T-cell (primary cell): ENCODE data around the gene CPLX3. TPM values are rescaled to one million over a fixed set of nuclear protein-coding genes. Genes with fewer than 3 reads are reported as not detected.
A peak's percentile ranks its signal among the peaks of the same experiment; 100 is the strongest.

ENCODE experiments used
- ATAC-seq, 4 experiments: fragments of 200-7000 bp in 3 of 4; fragments of 150-1000 bp in 1 of 4; cut with Tn5 transposase; replicated peaks in 1 of 4; 1 replicate in 3 of 4; 2 replicates in 1 of 4; pipeline ENCODE4 v1.10.0; 2021; ENCODE audit warnings: moderate library complexity in 3 of 4, mild to moderate bottlenecking in 2 of 4, moderate number of reproducible peaks in 1 of 4
- CTCF ChIA-PET, 2 donors: fragments of 300-600 bp; sonication (Branson Sonifier 250); formaldehyde crosslinking; loops; one replicate each; lab custom pipeline; 2022; ENCODE audit warnings: antibody characterized with exemption in 2 of 2; lab: Charles Lee
- POLR2A ChIA-PET, 2 donors: fragments of 300-600 bp; sonication (Branson Sonifier 250); formaldehyde crosslinking; loops; one replicate each; lab custom pipeline; 2022; ENCODE audit warnings: antibody characterized with exemption in 2 of 2; lab: Charles Lee
- DNase-seq, 35 experiments: peaks; one replicate each; pipeline versions ENCODE4 v3.0.0 to v3.0.0-alpha.2; 2013 to 2023
- H3K27ac ChIP-seq: one replicate; pipeline ENCODE4 v1.5.1; 2013; ENCODE audit warnings: low read length
- H3K27me3 ChIP-seq, 2 experiments: replicated peaks in 1 of 2; 1 replicate in 1 of 2; 2 replicates in 1 of 2; pipeline versions ENCODE4 v1.6.1 to v1.7.0; 2013; ENCODE audit warnings: low read length in 1 of 2, mixed read lengths in 1 of 2; ENCODE audit not compliant: control insufficient read depth in 2 of 2, insufficient read depth in 2 of 2; ENCODE audit errors: extremely low read depth in 1 of 2
- H3K36me3 ChIP-seq, 2 donors: 1 replicate in 1 of 2; 2 replicates in 1 of 2; pipeline versions ENCODE4 v1.6.1 to v1.7.0; 2013; ENCODE audit warnings: low read length in 1 of 2; ENCODE audit not compliant: control insufficient read depth in 2 of 2, insufficient read depth in 1 of 2; ENCODE audit errors: extremely low read depth in 1 of 2
- H3K4me1 ChIP-seq, 2 experiments: 1 replicate in 1 of 2; 2 replicates in 1 of 2; pipeline versions ENCODE4 v1.6.1 to v1.7.0; 2013; ENCODE audit warnings: low read length in 2 of 2, mixed read lengths in 1 of 2; ENCODE audit not compliant: insufficient read depth in 2 of 2, control insufficient read depth in 1 of 2; ENCODE audit errors: extremely low read depth in 1 of 2
- H3K4me3 ChIP-seq, 2 donors: 1 replicate in 1 of 2; 2 replicates in 1 of 2; pipeline versions ENCODE4 v1.5.1 to v1.7.0; 2013; ENCODE audit warnings: mild to moderate bottlenecking in 2 of 2, low read length in 1 of 2, moderate library complexity in 1 of 2; ENCODE audit not compliant: control insufficient read depth in 1 of 2; ENCODE audit errors: extremely low read depth in 1 of 2
- H3K9me3 ChIP-seq: 2 replicates; pipeline ENCODE4 v1.7.0; 2013
- H3K27ac Mint-ChIP-seq, 2 donors: one replicate each; pipeline ENCODE4 v1.8.0; 2020 to 2021; ENCODE audit warnings: mild to moderate bottlenecking in 2 of 2, mixed read lengths in 2 of 2
- H3K27me3 Mint-ChIP-seq, 2 donors: one replicate each; pipeline ENCODE4 v1.8.0; 2021 to 2022; ENCODE audit warnings: mixed read lengths in 2 of 2
- H3K36me3 Mint-ChIP-seq: one replicate; pipeline ENCODE4 v1.8.0; 2021; ENCODE audit warnings: mixed read lengths
- H3K4me1 Mint-ChIP-seq, 3 donors: one replicate each; pipeline ENCODE4 v1.8.0; 2020 to 2022; ENCODE audit warnings: mixed read lengths in 3 of 3, mild to moderate bottlenecking in 1 of 3
- H3K4me3 Mint-ChIP-seq, 3 donors: one replicate each; pipeline ENCODE4 v1.8.0; 2020 to 2022; ENCODE audit warnings: mild to moderate bottlenecking in 3 of 3, mixed read lengths in 3 of 3, moderate library complexity in 3 of 3
- H3K9me3 Mint-ChIP-seq, 3 donors: one replicate each; pipeline ENCODE4 v1.8.0; 2020 to 2022; ENCODE audit warnings: mixed read lengths in 3 of 3
- WGBS: methylation state at CpG from one replicate; pipeline ENCODE4 v1.1.5; 2013; ENCODE audit warnings: missing lambda C conversion rate; ENCODE audit not compliant: insufficient coverage; 5-methylcytosine and 5-hydroxymethylcytosine counted together
- total RNA-seq, 35 experiments: library from RNA in 6 of 35; stranded (reverse) in 6 of 35; fragments of 120-200 nt in 1 of 35; gene quantifications; one replicate each; pipeline versions ENCODE4 v1.2.1 to v1.2.4 and lab custom pipeline; 2013 to 2026

The CPLX3 gene
- total RNA-seq, 5 donors from 2014 or later (not counting 1 experiment from before 2014, with no cell fraction given), result 0.16 to 0.50 (median 0.26) TPM; not detected in 2

DNA sequence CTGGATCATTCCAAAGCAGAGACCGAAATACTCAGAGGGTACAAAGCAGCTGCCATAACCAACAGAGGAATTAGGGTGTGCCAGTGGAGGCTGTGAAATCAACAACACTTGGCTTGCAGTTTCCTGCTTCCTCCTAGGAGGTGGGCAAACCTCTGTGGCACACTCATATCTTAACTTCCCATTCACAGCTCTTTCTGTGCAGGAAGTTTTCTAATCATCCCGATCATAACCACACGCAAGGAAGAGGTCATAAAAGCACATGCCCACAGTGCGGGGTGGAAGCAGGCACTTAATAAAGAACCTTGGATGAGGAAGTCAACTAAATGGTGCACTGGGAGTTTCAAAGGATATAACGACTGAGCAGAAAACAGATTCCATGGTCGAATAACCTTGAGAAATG lies 41.6 kb downstream of the CPLX3 start:
- no peaks in the 10 kb centered on the region for H3K27me3 ChIP-seq
- Mint-ChIP-seq H3K27me3 (no peaks in the 10 kb centered on the region), H3K36me3 (peaks cover 22% of the 10 kb centered on the region), H3K9me3 (no peaks in the 10 kb centered on the region), H3K27ac (peak overlapping the region; percentile 85 to 94), H3K4me3 (peak overlapping the region; percentile 11 to 99 (median 68)), H3K4me1 (peaks cover 88 to 93% (median 89%) of the 10 kb centered on the region in 3 donors)
- peak overlapping the region; percentile 4 to 10 for H3K4me3 ChIP-seq
- POLR2A ChIA-PET, result interaction anchor here in 1 of 2 donors (0.6 kb wide), 1 partner anchor 16 kb away, joined by 3 read pairs; no protein-coding TSS in a partner anchor
- peaks cover 0 to 16% of the 10 kb centered on the region in 2 donors for H3K36me3 ChIP-seq
- DNase-seq, result no peak
- CTCF ChIA-PET, result interaction anchor here in 1 of 2 donors (1.1 to 3.2 kb wide), 2 partner anchors 10 to 34 kb away, joined by 4 to 11 read pairs; no protein-coding TSS in a partner anchor
- H3K4me1 ChIP-seq, result peaks cover 46 to 88% of the 10 kb centered on the region in 2 experiments
- peak in 1 of 4 experiments; percentile 14 for ATAC-seq
- H3K27ac ChIP-seq, result peak overlapping the region; percentile 66
- WGBS, result 0% methylated on average over 1 of the region's 6 CpGs
- no peaks in the 10 kb centered on the region for H3K9me3 ChIP-seq

DNA sequence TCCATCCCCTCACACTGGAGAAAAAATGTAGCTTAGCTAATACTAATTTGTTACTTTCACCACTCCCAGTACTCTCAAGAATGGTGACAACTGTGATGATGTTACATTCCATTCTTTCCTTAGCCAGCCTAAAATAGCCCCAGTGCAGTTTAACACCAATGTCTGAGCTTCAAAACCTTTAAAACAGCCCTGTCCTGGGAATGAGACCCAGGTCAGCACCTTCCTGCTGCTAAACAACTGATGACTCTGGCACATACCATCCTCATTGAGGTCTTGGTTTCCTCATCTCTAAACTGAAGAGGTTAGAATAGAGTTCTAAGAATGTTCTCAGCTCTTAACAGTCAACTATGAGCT lies 42.9 kb downstream of the CPLX3 start:
- no peak overlapping the region for H3K4me3 ChIP-seq

DNA sequence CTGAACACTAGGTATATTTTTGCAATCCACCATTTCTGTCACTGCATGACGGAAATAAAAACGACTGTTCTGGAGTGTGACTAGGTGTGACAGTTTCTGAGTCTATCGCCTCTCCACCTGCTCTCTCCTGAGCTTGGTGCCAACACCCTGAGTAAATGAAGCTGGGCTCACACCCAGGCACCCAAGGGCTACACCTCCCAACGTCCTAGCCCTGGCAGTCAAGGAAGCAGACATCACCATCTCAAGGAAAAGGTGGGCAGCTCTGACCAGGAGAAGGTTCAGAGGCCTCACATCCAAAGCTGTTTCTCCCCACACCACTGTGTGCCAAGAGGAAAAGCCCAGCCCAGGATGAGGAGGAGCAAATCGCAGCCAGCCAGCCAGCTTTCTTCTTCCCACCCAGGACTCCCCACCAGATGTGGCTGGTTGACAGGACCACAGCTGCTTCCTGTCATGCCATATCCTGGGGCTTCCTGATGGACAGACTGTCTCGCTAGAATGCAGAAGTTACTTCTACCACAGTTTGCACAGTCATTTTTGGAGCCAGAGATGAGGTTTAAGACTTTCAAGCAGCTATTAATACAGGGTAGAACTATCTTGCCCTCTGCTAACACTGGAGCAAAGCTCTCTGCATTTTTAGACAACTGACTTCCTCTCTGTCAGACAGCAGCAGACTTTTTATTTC lies 43.4 kb downstream of the CPLX3 start:
- Mint-ChIP-seq H3K4me3 (peak overlapping the region; percentile 73 to 99 (median 97)), H3K9me3 (no peaks in the 10 kb centered on the region), H3K27ac (peak overlapping the region; percentile 90), H3K27me3 (no peaks in the 10 kb centered on the region), H3K36me3 (peaks cover 18% of the 10 kb centered on the region), H3K4me1 (peaks cover 75 to 82% (median 82%) of the 10 kb centered on the region in 3 donors)
- ATAC-seq, result no peak
- ChIA-PET POLR2A (interaction anchor here (0.6 to 0.7 kb wide), 6 partner anchors 8 to 137 kb away, joined by 3 to 12 read pairs (median 4); no protein-coding TSS in a partner anchor), CTCF (interaction anchor here (0.6 to 3.2 kb wide), 12 partner anchors 12 to 986 kb away, joined by 3 to 15 read pairs (median 4); partner anchors contain the start of genes FAM219B (in 1 of the 2) and SNUPN (in 1 of the 2))
- Histone ChIP-seq H3K36me3 (peaks cover 0 to 14% of the 10 kb centered on the region in 2 donors), H3K4me3 (peak overlapping the region in 1 of 2 donors; percentile 45), H3K27ac (peak overlapping the region; percentile 58), H3K4me1 (peaks cover 42 to 84% of the 10 kb centered on the region in 2 experiments), H3K27me3 (no peaks in the 10 kb centered on the region), H3K9me3 (no peaks in the 10 kb centered on the region)
- peak in 2 of 35 experiments; percentile 36 to 38 for DNase-seq
- WGBS, result 6% methylated on average over 2 of the region's 6 CpGs

More for the DNA sequence above, 42.9 kb downstream of the CPLX3 start:
- ATAC-seq (no peak), DNase-seq (no peak)
- ChIA-PET POLR2A (interaction anchor here (0.6 to 0.7 kb wide), 8 partner anchors 8 to 136 kb away, joined by 3 to 12 read pairs (median 4); no protein-coding TSS in a partner anchor), CTCF (interaction anchor here (0.6 to 3.2 kb wide), 12 partner anchors 11 to 986 kb away, joined by 3 to 15 read pairs (median 4); partner anchors contain the start of genes FAM219B (in 1 of the 2) and SNUPN (in 1 of the 2))
- peaks cover 80 to 86% (median 85%) of the 10 kb centered on the region in 3 donors for H3K4me1 Mint-ChIP-seq
- peak overlapping the region; percentile 90 for H3K27ac Mint-ChIP-seq
- peaks cover 21% of the 10 kb centered on the region for H3K36me3 Mint-ChIP-seq
- peak overlapping the region; percentile 73 to 99 (median 97) for H3K4me3 Mint-ChIP-seq
- H3K27me3 ChIP-seq, result no peaks in the 10 kb centered on the region
- H3K36me3 ChIP-seq, result peaks cover 0 to 14% of the 10 kb centered on the region in 2 donors
- H3K9me3 Mint-ChIP-seq, result no peaks in the 10 kb centered on the region
- no peaks in the 10 kb centered on the region for H3K27me3 Mint-ChIP-seq
- H3K27ac ChIP-seq, result peak overlapping the region; percentile 58
- no peaks in the 10 kb centered on the region for H3K9me3 ChIP-seq
- peaks cover 45 to 84% of the 10 kb centered on the region in 2 experiments for H3K4me1 ChIP-seq

DNA sequence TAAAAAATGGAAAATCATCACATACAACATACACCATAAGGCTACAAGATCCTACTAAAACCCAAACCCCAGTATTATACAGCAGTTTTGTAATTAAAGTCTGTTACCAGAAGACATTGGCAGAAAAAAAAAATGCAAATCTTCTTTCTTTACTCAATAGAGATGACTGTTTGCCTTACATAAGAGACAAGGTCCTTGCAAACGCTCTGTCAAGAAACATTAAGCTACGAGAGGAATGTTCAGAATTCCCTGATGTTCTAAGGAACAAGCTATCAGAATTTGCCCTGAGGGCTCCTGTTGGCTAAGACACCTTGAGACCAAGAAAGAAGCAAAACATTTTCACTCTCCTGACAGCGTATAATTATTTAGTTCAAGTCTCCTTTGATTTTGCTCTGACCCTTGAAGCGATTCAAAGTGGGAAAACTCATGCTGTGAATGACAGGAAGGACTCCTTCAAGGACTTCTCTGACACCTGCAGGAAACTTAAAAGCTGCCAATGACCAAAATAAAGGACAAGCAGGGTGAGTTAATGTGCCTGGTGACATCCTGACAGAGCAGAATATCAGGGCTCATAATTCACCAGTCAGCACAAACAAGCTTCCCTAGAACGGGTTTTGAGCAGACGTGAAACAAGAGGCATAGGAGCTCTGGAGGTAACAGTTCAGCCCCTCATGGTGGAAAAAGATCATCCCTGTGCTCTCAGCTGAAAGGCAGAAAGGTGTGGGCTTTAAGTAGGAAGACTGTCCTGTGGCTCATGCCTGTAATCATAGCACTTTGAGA lies 44.2 kb downstream of the CPLX3 start:
- 14% methylated on average over 3 of the region's 6 CpGs for WGBS

DNA sequence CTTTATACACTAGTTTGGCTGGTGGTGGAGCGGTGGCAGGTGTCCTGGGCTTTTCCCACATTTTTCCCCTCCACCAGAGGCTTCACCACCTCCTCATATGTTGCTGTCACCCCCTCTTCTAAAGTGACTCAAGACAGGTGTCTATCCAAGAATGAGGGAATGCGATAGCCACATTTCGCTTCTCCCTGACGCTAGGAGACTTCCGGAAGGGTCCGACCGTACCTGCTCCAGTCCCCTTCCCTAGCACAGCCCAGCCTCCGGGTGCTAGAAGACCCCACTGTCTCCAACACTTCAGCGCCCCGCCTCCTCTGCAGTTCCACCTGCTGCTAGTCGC lies 46.2 kb downstream of the CPLX3 start:
- ATAC-seq (no peak), DNase-seq (no peak)
- H3K4me1 Mint-ChIP-seq, result peaks cover 55 to 58% (median 56%) of the 10 kb centered on the region in 3 donors
- ChIA-PET POLR2A (interaction anchor here in 1 of 2 donors (0.6 kb wide), 1 partner anchor 461 kb away, joined by 3 read pairs; no protein-coding TSS in a partner anchor), CTCF (interaction anchor here in 1 of 2 donors (0.6 to 2.2 kb wide), 2 partner anchors 22 to 29 kb away, joined by 3 to 8 read pairs; no protein-coding TSS in a partner anchor)
- H3K4me3 ChIP-seq, result peak overlapping the region; percentile 91 to 99
- H3K36me3 ChIP-seq, result peaks cover 0 to 7% of the 10 kb centered on the region in 2 donors
- H3K4me3 Mint-ChIP-seq, result peak overlapping the region; percentile 97 to 99 (median 99)
- H3K27ac ChIP-seq, result peak overlapping the region; percentile 98
- no peaks in the 10 kb centered on the region for H3K27me3 ChIP-seq
- no peaks in the 10 kb centered on the region for H3K9me3 Mint-ChIP-seq
- no peaks in the 10 kb centered on the region for H3K9me3 ChIP-seq
- H3K4me1 ChIP-seq, result peaks cover 31 to 59% of the 10 kb centered on the region in 2 experiments
- no peaks in the 10 kb centered on the region for H3K27me3 Mint-ChIP-seq
- peaks cover 13% of the 10 kb centered on the region for H3K36me3 Mint-ChIP-seq
- WGBS, result 0% methylated on average over 7 of the region's 11 CpGs
- H3K27ac Mint-ChIP-seq, result peak overlapping the region; percentile 93 to 95

More for the DNA sequence above, 44.2 kb downstream of the CPLX3 start:
- Mint-ChIP-seq H3K27ac (peak overlapping the region; percentile 90), H3K27me3 (no peaks in the 10 kb centered on the region), H3K4me3 (peak overlapping the region; percentile 73 to 99 (median 97)), H3K36me3 (peaks cover 18% of the 10 kb centered on the region), H3K9me3 (no peaks in the 10 kb centered on the region), H3K4me1 (peaks cover 68 to 76% (median 75%) of the 10 kb centered on the region in 3 donors)
- DNase-seq (no peak), ATAC-seq (no peak)
- CTCF ChIA-PET, result interaction anchor here (0.7 to 3.2 kb wide), 8 partner anchors 9 to 31 kb away, joined by 3 to 15 read pairs (median 4); no protein-coding TSS in a partner anchor
- Histone ChIP-seq H3K27ac (peak overlapping the region; percentile 58), H3K4me3 (peak overlapping the region; percentile 5 to 15), H3K36me3 (peaks cover 0 to 14% of the 10 kb centered on the region in 2 donors), H3K4me1 (peaks cover 42 to 79% of the 10 kb centered on the region in 2 experiments), H3K9me3 (no peaks in the 10 kb centered on the region), H3K27me3 (no peaks in the 10 kb centered on the region)
- POLR2A ChIA-PET, result interaction anchor here (0.5 to 1.0 kb wide), 3 partner anchors 8 to 60 kb away, joined by 3 to 4 read pairs (median 3); no protein-coding TSS in a partner anchor
